Activated CD8-positive, alpha-beta T cell treated with anti-CD3 and anti-CD28 coated beads for 36 hours (primary cell): ENCODE results near the gene DHX8. TPM values are rescaled to one million over a fixed set of nuclear protein-coding genes. Genes with fewer than 3 reads are reported as not detected.
A peak's percentile ranks its signal among the peaks of the same experiment; 100 is the strongest.

Source experiments
- ATAC-seq: fragments of 200-7000 bp; cut with Tn5 transposase; one replicate; pipeline ENCODE4 v1.10.0; 2021; ENCODE audit warnings: mild to moderate bottlenecking, moderate library complexity
- CTCF ChIA-PET: fragments of 350-600 bp; sonication (Branson Sonifier 250); formaldehyde crosslinking; loops from one replicate; lab custom pipeline; 2021; ENCODE audit warnings: antibody characterized with exemption; lab: Charles Lee
- POLR2A ChIA-PET: fragments of 350-600 bp; sonication (Branson Sonifier 250); formaldehyde crosslinking; loops from one replicate; lab custom pipeline; 2021; ENCODE audit warnings: antibody characterized with exemption; lab: Charles Lee
- DNase-seq: peaks from one replicate; pipeline ENCODE4 v3.0.0-alpha.2; 2020
- H3K27ac Mint-ChIP-seq: one replicate; pipeline ENCODE4 v1.8.0; 2021; ENCODE audit warnings: mild to moderate bottlenecking, mixed read lengths
- H3K27me3 Mint-ChIP-seq: one replicate; pipeline ENCODE4 v1.8.0; 2021; ENCODE audit warnings: mixed read lengths
- H3K36me3 Mint-ChIP-seq: one replicate; pipeline ENCODE4 v1.8.0; 2021; ENCODE audit warnings: low read depth, mixed read lengths
- H3K4me1 Mint-ChIP-seq: one replicate; pipeline ENCODE4 v1.8.0; 2021; ENCODE audit warnings: low read depth, mixed read lengths
- H3K4me3 Mint-ChIP-seq: one replicate; pipeline ENCODE4 v1.8.0; 2021; ENCODE audit warnings: mild to moderate bottlenecking, moderate library complexity, mixed read lengths
- H3K9me3 Mint-ChIP-seq: one replicate; pipeline ENCODE4 v1.8.0; 2021; ENCODE audit warnings: mixed read lengths
- CTCF ChIP-seq: fragments of 200-600 bp; IDR thresholded peaks from one replicate; pipeline ENCODE4 v1.8.0; 2022; ENCODE audit warnings: antibody characterized with exemption, mild to moderate bottlenecking
- intact Hi-C: fragments of 100-400 bp; cut with micrococcal nuclease; formaldehyde crosslinking; loops from one replicate; pipeline ENCODE4 v1.10.0; 2022
- total RNA-seq, 2 experiments: library from RNA; stranded (reverse); gene quantifications; one replicate each; pipeline ENCODE4 v1.2.3, GENCODE V29; 2021

DHX8 gene
- total RNA-seq, 2 experiments from 2014 or later = 43.0 to 45.1 TPM

DNA sequence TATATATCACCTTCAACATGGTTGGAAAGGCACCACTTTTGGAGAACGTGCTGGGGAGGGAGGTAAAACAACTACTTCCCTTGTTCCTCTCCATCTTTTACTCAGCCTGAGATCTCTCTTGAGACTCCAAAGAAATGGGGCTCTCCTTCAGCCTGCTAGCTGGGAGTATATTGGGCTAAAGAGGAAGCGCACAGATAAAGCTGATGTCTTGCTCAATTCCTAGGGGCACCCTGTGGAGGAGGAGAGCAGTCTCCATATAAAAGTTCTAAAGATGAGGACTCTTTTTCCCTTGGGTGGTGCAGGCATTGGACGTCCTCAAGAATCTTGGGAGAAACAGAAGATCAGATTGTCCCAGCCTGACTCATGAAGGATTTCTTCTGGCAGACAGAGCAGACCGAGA is 67.0 kb downstream of the DHX8 start:
- intact Hi-C loops = no loop called here
- DNase-seq (no peak), ATAC-seq (no peak)
- H3K9me3 Mint-ChIP-seq = no peaks in the 10 kb centered on the region
- TF ChIP-seq CTCF = no peak
- H3K27me3 Mint-ChIP-seq = peaks cover 41% of the 10 kb centered on the region
- CTCF ChIA-PET = interaction anchor here (2.3 kb wide), 1 partner anchor 123 kb away, joined by 6 read pairs; no protein-coding TSS in a partner anchor
- no peak overlapping the region for H3K4me3 Mint-ChIP-seq
- H3K27ac Mint-ChIP-seq = no peak overlapping the region
- H3K36me3 Mint-ChIP-seq = no peaks in the 10 kb centered on the region
- POLR2A ChIA-PET = no interaction called here
- H3K4me1 Mint-ChIP-seq = peaks cover 13% of the 10 kb centered on the region

DNA sequence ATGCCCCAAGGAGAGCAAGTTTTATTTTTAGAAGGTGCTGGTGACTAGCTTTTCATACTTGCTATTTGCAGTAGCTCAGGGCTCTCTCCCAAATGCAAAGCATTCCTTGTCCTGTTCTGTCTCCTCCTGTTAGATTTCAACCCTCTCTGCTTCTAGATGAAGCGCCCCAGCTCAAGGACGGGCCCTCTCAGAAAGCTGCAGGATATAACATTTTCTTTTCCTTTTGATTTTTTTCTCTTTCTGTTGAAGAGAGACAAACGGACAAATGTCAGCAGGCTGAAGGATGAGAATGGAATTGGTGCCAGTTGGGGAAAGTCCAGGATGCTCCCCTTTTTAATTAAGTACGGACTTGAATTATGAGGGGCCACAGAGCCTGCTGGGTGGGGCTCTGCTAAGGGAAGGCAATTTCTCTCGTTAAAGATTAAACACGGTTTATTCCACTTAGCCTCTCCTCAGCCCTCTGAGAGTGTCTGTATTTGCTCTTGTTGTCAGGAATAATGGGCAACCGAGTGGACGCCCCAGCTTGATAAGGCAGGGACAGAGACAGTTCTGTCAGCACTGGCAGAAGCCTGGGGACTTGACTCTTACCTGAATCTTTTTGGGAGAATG is 68.6 kb downstream of the DHX8 start:
- intact Hi-C loops = no loop called here
- POLR2A ChIA-PET = no interaction called here
- H3K27ac Mint-ChIP-seq = no peak overlapping the region
- no peak overlapping the region for H3K4me3 Mint-ChIP-seq
- H3K27me3 Mint-ChIP-seq = peaks cover 42% of the 10 kb centered on the region
- H3K4me1 Mint-ChIP-seq = peaks cover 10% of the 10 kb centered on the region
- no peak for TF ChIP-seq CTCF
- no peaks in the 10 kb centered on the region for H3K36me3 Mint-ChIP-seq
- DNase-seq = no peak
- ATAC-seq = no peak
- no peaks in the 10 kb centered on the region for H3K9me3 Mint-ChIP-seq
- CTCF ChIA-PET = interaction anchor here (0.9 to 2.3 kb wide), 4 partner anchors 24 to 121 kb away, joined by 3 to 6 read pairs (median 4); no protein-coding TSS in a partner anchor

- CTCF ChIA-PET = no interaction called here
- H3K9me3 Mint-ChIP-seq = no peaks in the 10 kb centered on the region
- TF ChIP-seq CTCF = no peak
- no peak for ATAC-seq
- no peak overlapping the region for H3K4me3 Mint-ChIP-seq
- H3K4me1 Mint-ChIP-seq = peaks cover 6% of the 10 kb centered on the region
- POLR2A ChIA-PET = no interaction called here
- H3K36me3 Mint-ChIP-seq = no peaks in the 10 kb centered on the region
- intact Hi-C loops = no loop called here
- no peak overlapping the region for H3K27ac Mint-ChIP-seq
- DNase-seq = no peak
- H3K27me3 Mint-ChIP-seq = peaks cover 33% of the 10 kb centered on the region
These were observed 69.8 kb downstream of the DHX8 start for GRCh38 chr17:43553573-43553972.

DNA sequence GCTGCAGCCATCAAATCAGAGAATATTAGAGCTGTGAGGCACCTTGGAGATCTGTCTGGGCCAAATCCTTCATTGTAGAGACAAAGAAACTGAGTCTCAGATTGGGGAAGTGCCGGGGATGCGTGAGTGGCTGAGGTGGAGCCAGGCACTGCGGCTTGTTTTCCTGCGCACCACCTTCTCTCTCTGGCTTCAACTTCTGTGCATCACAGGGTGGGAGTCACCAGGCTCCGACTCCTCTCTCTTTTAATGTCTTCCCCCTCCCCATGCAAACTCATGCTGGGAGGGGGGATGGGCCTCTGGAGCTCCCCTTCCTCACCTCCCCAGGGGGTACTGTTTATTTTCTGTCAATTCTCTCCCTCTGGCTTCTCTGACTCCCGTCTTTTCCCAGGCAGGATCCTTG is 71.1 kb downstream of the DHX8 start:
- Mint-ChIP-seq H3K4me3 (no peak overlapping the region), H3K9me3 (no peaks in the 10 kb centered on the region), H3K27me3 (peaks cover 26% of the 10 kb centered on the region), H3K4me1 (peaks cover 9% of the 10 kb centered on the region), H3K36me3 (no peaks in the 10 kb centered on the region), H3K27ac (no peak overlapping the region)
- no peak for ATAC-seq
- no peak for DNase-seq
- no peak for TF ChIP-seq CTCF
- intact Hi-C loops = no loop called here
- CTCF ChIA-PET = interaction anchor here (1.9 kb wide), 1 partner anchor 14 kb away, joined by 4 read pairs; no protein-coding TSS in a partner anchor
- POLR2A ChIA-PET = no interaction called here

DNA sequence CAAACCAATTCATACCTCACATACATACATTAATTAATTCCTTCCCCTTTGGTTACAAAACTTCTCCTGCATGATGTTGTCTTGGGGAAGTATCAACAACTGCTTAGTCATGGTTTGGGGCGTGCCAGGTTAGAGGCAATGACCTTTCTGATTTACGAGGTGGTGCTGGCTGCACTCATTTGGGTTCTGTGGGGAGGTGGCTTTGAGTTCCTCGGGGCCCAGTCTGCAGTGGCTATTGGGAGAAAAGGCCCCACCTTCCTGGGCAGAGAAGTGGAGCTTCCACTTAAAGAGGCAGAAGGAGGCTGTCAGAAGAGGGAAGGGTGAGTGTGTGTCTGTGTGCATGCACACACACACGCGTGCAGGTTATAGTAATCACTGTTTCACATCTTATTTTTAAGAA is 72.5 kb downstream of the DHX8 start:
- POLR2A ChIA-PET = interaction anchor here (0.9 to 1.3 kb wide), 2 partner anchors 9 to 109 kb away, joined by 3 read pairs; partner anchors contain the start of gene ETV4
- no peak for TF ChIP-seq CTCF
- H3K27ac Mint-ChIP-seq = peak overlapping the region; percentile 18
- intact Hi-C loops = no loop called here
- H3K4me1 Mint-ChIP-seq = peaks cover 10% of the 10 kb centered on the region
- ATAC-seq (peak; percentile 68), DNase-seq (peak; percentile 49)
- H3K36me3 Mint-ChIP-seq = no peaks in the 10 kb centered on the region
- peaks cover 26% of the 10 kb centered on the region for H3K27me3 Mint-ChIP-seq
- H3K9me3 Mint-ChIP-seq = no peaks in the 10 kb centered on the region
- CTCF ChIA-PET = interaction anchor here (0.9 to 1.9 kb wide), 2 partner anchors 12 to 72 kb away, joined by 3 to 4 read pairs; partner anchors contain the start of gene DHX8
- no peak overlapping the region for H3K4me3 Mint-ChIP-seq
